ENCODE results near the gene ARHGAP42.

- TF ChIP-seq FOXP2 (optimal IDR thresholded peaks at IDR 0.05; ENCODE audit: control extremely low read depth, extremely low read length, insufficient read depth) (no peak), POLR2AphosphoS5 (IDR thresholded peaks at IDR 0.05; ENCODE audit: borderline replicate concordance, low read depth, low read length) (no peak)
Observed at GRCh38 chr11:100789500-100789899, 102.4 kb downstream of the ARHGAP42 start.

Measured in SK-N-MC (cell line).